ENCODE results near the gene EPS15.

Gene EPS15

DNA sequence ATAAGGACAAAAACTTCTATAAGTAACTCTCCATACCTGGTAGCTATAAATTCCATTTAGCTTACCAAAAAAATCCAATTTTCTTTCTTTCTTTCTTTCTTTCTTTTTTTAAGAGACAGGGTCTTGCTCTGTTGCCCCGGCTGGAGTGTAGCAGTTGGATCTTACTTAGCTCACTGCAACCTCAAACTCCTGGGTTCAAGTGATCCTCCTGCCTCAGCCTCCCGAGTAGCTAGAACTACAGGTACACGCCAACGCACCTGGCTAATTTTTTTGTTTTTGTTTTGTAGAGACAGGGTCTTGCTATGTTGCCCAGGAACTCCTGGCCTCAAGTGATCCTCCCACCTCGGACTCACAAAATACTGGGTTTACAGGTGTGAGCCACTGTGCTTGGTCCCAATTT lies 75.5 kb downstream of the EPS15 start:
- TF ChIP-seq ZNF8 (CRISPR knock-in tag; IDR thresholded peaks at IDR 0.05), result no peak
- TF ChIP-seq CSDC2 (CRISPR knock-in tag; IDR thresholded peaks at IDR 0.05), result no peak
- TF ChIP-seq ARNTL (CRISPR knock-in tag; IDR thresholded peaks at IDR 0.05; ENCODE audit: borderline replicate concordance, low read depth), result no peak
- no peak for TF ChIP-seq RARB (CRISPR knock-in tag; IDR thresholded peaks at IDR 0.05)
- TF ChIP-seq ZFP3 (CRISPR knock-in tag; IDR thresholded peaks at IDR 0.05), result no peak
- TF ChIP-seq, protein P1, sequence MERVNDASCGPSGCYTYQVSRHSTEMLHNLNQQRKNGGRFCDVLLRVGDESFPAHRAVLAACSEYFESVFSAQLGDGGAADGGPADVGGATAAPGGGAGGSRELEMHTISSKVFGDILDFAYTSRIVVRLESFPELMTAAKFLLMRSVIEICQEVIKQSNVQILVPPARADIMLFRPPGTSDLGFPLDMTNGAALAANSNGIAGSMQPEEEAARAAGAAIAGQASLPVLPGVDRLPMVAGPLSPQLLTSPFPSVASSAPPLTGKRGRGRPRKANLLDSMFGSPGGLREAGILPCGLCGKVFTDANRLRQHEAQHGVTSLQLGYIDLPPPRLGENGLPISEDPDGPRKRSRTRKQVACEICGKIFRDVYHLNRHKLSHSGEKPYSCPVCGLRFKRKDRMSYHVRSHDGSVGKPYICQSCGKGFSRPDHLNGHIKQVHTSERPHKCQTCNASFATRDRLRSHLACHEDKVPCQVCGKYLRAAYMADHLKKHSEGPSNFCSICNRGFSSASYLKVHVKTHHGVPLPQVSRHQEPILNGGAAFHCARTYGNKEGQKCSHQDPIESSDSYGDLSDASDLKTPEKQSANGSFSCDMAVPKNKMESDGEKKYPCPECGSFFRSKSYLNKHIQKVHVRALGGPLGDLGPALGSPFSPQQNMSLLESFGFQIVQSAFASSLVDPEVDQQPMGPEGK (CRISPR knock-in tag; IDR thresholded peaks at IDR 0.05; ENCODE audit: borderline replicate concordance), result no peak
- no peak for TF ChIP-seq SNAI2 (CRISPR knock-in tag; IDR thresholded peaks at IDR 0.05)
- no peak for TF ChIP-seq ZFP30 (CRISPR knock-in tag; IDR thresholded peaks at IDR 0.05)
- TF ChIP-seq, protein P2, sequence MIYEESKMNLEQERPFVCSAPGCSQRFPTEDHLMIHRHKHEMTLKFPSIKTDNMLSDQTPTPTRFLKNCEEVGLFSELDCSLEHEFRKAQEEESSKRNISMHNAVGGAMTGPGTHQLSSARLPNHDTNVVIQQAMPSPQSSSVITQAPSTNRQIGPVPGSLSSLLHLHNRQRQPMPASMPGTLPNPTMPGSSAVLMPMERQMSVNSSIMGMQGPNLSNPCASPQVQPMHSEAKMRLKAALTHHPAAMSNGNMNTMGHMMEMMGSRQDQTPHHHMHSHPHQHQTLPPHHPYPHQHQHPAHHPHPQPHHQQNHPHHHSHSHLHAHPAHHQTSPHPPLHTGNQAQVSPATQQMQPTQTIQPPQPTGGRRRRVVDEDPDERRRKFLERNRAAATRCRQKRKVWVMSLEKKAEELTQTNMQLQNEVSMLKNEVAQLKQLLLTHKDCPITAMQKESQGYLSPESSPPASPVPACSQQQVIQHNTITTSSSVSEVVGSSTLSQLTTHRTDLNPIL (CRISPR knock-in tag; IDR thresholded peaks at IDR 0.05; ENCODE audit: low read depth), result no peak
- TF ChIP-seq, protein P3, sequence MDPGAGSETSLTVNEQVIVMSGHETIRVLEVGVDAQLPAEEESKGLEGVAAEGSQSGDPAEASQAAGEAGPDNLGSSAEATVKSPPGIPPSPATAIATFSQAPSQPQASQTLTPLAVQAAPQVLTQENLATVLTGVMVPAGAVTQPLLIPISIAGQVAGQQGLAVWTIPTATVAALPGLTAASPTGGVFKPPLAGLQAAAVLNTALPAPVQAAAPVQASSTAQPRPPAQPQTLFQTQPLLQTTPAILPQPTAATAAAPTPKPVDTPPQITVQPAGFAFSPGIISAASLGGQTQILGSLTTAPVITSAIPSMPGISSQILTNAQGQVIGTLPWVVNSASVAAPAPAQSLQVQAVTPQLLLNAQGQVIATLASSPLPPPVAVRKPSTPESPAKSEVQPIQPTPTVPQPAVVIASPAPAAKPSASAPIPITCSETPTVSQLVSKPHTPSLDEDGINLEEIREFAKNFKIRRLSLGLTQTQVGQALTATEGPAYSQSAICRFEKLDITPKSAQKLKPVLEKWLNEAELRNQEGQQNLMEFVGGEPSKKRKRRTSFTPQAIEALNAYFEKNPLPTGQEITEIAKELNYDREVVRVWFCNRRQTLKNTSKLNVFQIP (CRISPR knock-in tag; IDR thresholded peaks at IDR 0.05; ENCODE audit: borderline replicate concordance, low read depth), result no peak
- no peak for TF ChIP-seq BACH2 (CRISPR knock-in tag; IDR thresholded peaks at IDR 0.05; ENCODE audit: borderline replicate concordance)
- TF ChIP-seq ISL1 (CRISPR knock-in tag; IDR thresholded peaks at IDR 0.05), result no peak
- no peak for TF ChIP-seq OSR1 (CRISPR knock-in tag; IDR thresholded peaks at IDR 0.05)
- no peak for ATAC-seq

DNA sequence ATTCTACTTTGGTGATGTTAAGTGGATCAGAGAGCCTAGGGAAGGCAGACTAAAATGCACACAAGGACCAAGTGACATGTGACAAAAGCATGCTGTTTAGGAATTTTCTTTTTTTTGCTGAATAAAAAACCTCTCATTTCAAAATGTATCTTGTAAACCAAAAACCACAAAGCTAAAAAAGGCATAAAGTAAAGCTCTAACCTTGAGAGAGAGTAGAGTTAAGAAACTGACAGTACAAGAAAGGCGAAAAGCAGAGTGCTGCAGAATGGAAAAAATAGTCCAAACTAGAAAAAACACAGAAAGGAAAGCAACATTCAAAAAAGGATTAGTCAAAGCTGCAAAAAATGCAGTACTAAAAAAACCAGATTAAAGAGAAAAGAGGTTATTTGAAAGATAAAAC lies 76.5 kb downstream of the EPS15 start:
- ATAC-seq, result no peak
- TF ChIP-seq TOX (CRISPR knock-in tag; IDR thresholded peaks at IDR 0.05; ENCODE audit: borderline replicate concordance), result no peak

DNA sequence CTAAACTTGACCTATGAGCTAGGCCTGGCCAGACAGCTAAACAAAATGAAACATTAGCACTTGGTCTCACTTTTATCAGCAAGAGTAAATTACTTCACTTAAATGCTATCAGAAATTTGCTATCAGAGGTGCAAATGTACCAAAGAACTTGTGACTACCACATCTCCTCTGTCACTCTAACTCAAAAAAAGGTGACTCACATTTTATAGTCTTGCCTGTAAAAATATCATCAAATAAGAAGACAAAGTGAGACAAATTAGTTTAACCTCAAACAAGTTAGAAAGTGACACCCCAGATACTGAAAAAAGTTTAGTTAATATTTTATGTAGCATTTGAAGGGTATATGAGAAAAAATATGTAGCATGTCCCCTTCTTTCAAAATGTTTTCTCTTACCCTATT lies 76.9 kb downstream of the EPS15 start:
- TF ChIP-seq TCF4 (CRISPR knock-in tag; IDR thresholded peaks at IDR 0.05; ENCODE audit: borderline replicate concordance), result no peak
- TF ChIP-seq, protein P2 (CRISPR knock-in tag; IDR thresholded peaks at IDR 0.05; ENCODE audit: low read depth), result no peak
- TF ChIP-seq, protein P4, sequence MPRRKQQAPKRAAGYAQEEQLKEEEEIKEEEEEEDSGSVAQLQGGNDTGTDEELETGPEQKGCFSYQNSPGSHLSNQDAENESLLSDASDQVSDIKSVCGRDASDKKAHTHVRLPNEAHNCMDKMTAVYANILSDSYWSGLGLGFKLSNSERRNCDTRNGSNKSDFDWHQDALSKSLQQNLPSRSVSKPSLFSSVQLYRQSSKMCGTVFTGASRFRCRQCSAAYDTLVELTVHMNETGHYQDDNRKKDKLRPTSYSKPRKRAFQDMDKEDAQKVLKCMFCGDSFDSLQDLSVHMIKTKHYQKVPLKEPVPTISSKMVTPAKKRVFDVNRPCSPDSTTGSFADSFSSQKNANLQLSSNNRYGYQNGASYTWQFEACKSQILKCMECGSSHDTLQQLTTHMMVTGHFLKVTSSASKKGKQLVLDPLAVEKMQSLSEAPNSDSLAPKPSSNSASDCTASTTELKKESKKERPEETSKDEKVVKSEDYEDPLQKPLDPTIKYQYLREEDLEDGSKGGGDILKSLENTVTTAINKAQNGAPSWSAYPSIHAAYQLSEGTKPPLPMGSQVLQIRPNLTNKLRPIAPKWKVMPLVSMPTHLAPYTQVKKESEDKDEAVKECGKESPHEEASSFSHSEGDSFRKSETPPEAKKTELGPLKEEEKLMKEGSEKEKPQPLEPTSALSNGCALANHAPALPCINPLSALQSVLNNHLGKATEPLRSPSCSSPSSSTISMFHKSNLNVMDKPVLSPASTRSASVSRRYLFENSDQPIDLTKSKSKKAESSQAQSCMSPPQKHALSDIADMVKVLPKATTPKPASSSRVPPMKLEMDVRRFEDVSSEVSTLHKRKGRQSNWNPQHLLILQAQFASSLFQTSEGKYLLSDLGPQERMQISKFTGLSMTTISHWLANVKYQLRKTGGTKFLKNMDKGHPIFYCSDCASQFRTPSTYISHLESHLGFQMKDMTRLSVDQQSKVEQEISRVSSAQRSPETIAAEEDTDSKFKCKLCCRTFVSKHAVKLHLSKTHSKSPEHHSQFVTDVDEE (CRISPR knock-in tag; IDR thresholded peaks at IDR 0.05), result no peak
- TF ChIP-seq PPARA (CRISPR knock-in tag; IDR thresholded peaks at IDR 0.05; ENCODE audit: borderline replicate concordance), result no peak
- TF ChIP-seq ESRRG (CRISPR knock-in tag; IDR thresholded peaks at IDR 0.05), result no peak
- TF ChIP-seq ARNTL (CRISPR knock-in tag; IDR thresholded peaks at IDR 0.05; ENCODE audit: borderline replicate concordance, low read depth), result no peak
- no peak for ATAC-seq

DNA sequence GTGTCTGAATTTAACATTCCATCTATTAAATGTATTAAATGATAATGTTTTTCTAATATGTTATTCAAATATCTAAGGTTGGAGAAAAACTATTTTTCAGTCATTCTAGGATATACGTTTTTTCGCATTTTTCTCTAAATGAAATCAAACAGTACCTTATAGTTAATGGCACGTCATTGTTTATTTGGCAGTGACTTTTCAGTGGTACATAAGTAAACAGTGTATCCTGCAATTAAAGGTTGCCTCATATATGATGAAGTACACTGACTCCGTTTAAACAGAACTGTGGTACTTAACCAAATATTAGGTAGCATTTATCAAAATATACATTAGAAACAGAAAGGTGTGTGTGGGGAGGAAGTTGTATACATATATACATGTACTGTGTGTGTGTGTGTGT lies 79.2 kb downstream of the EPS15 start:
- no peak for TF ChIP-seq CSDC2 (CRISPR knock-in tag; IDR thresholded peaks at IDR 0.05)
- TF ChIP-seq, protein P4 (CRISPR knock-in tag; IDR thresholded peaks at IDR 0.05), result no peak
- no peak for ATAC-seq
